Neural cell (in vitro differentiated cells): ENCODE measurements around the gene BCAP29.

ENCODE experiments used
- CTCF ChIP-seq: fragments of 450-650 bp; IDR thresholded peaks from 2 replicates; pipeline ENCODE4 v1.5.1; 2014; ENCODE audit warnings: antibody characterized with exemption, mild to moderate bottlenecking, moderate library complexity; ENCODE audit not compliant: poor library complexity, severe bottlenecking
- EP300 ChIP-seq: fragments of 450-650 bp; conservative IDR thresholded peaks from 2 replicates; pipeline ENCODE4 v1.6.1; 2014; ENCODE audit warnings: antibody characterized with exemption, mild to moderate bottlenecking, moderate library complexity; ENCODE audit not compliant: poor library complexity, severe bottlenecking
- POLR2AphosphoS5 ChIP-seq: IDR thresholded peaks from 2 replicates; pipeline ENCODE4 v1.6.1; 2012
- RAD21 ChIP-seq: fragments of 450-650 bp; conservative IDR thresholded peaks from 2 replicates; pipeline ENCODE4 v1.6.1; 2014; ENCODE audit warnings: antibody characterized with exemption, mild to moderate bottlenecking, moderate library complexity
- TAF1 ChIP-seq: IDR thresholded peaks from 2 replicates; pipeline ENCODE4 v1.6.1; 2012; ENCODE audit warnings: low read depth

- TF ChIP-seq CTCF (no peak), EP300 (no peak), RAD21 (no peak), POLR2AphosphoS5 (no peak), TAF1 (no peak)
These were observed 83.2 kb downstream of the BCAP29 start for GRCh38 chr7:107663196-107663595.
